GM23338 (cell line): ENCODE measurements around the gene DPH7.

ENCODE experiments used
- CTCF ChIP-seq, 2 experiments: fragments of 200-600 bp in 1 of 2; sonication (generic) in 1 of 2; conservative IDR thresholded peaks; 2 replicates each; pipeline versions ENCODE4 v1.5.1 to v1.6.1; 2016 to 2017; ENCODE audit warnings: antibody characterized with exemption in 2 of 2, low read depth in 2 of 2, mild to moderate bottlenecking in 2 of 2, moderate library complexity in 1 of 2
- ETS1 ChIP-seq: IDR thresholded peaks from 2 replicates; pipeline ENCODE4 v1.6.1; 2016; ENCODE audit warnings: antibody characterized with exemption
- EZH2 ChIP-seq: fragments of 200-600 bp; sonication (generic); IDR thresholded peaks from one replicate; pipeline ENCODE4 v1.8.0; 2017; ENCODE audit warnings: antibody characterized with exemption, mild to moderate bottlenecking, low read depth; ENCODE audit not compliant: unreplicated experiment
- EZH2phosphoT487 ChIP-seq: fragments of 200-600 bp; sonication (generic); IDR thresholded peaks from one replicate; pipeline ENCODE4 v1.8.1; 2018; ENCODE audit warnings: antibody characterized with exemption; ENCODE audit not compliant: unreplicated experiment
- POLR2AphosphoS5 ChIP-seq: IDR thresholded peaks from 2 replicates; pipeline ENCODE4 v1.6.1; 2016; ENCODE audit warnings: antibody characterized with exemption, low read depth

- no peak for TF ChIP-seq CTCF (conservative IDR thresholded peaks at IDR 0.05; ENCODE audit: low read depth in 2 of 2)
- no peak for TF ChIP-seq POLR2AphosphoS5
- TF ChIP-seq EZH2phosphoT487, result no peak
- TF ChIP-seq EZH2, result no peak
- TF ChIP-seq ETS1, result no peak
These were observed 69.5 kb downstream of the DPH7 start for GRCh38 chr9:137509198-137509597.
